Thyroid gland (tissue), 4 donors: Measurements from ENCODE around the gene SLC17A8.

Experiments
- CTCF ChIP-seq, 6 experiments: fragments of 200-600 bp in 3 of 6; fragments of 450-650 bp in 3 of 6; sonication (generic) in 3 of 6; IDR thresholded peaks; one replicate each; pipeline ENCODE4 v1.5.1; 2016 to 2019; ENCODE audit warnings: antibody characterized with exemption in 6 of 6, mild to moderate bottlenecking in 2 of 6, inconsistent platforms in 1 of 6, moderate library complexity in 1 of 6
- POLR2A ChIP-seq, 2 donors: fragments of 450-650 bp; IDR thresholded peaks; one replicate each; pipeline ENCODE4 v1.6.1; 2017; ENCODE audit warnings: antibody characterized with exemption in 2 of 2, mild to moderate bottlenecking in 2 of 2, moderate library complexity in 1 of 2

GRCh38 chr12:100382338-100382737, 25.5 kb downstream of the SLC17A8 start:
- TF ChIP-seq CTCF (IDR thresholded peaks at IDR 0.05) (no peak), POLR2A (IDR thresholded peaks at IDR 0.05) (no peak)
